Activated CD8-positive, alpha-beta memory T cell treated with anti-CD3 and anti-CD28 coated beads for 36 hours (primary cell): Measurements from ENCODE around the gene GPR17. TPM values are rescaled to one million over a fixed set of nuclear protein-coding genes. Genes with fewer than 3 reads are reported as not detected.

Experiments used
- CTCF ChIA-PET: fragments of 350-600 bp; sonication (Branson Sonifier 250); formaldehyde crosslinking; loops from one replicate; lab custom pipeline; 2021; ENCODE audit warnings: antibody characterized with exemption; lab: Charles Lee
- POLR2A ChIA-PET: fragments of 350-600 bp; sonication (Branson Sonifier 250); formaldehyde crosslinking; loops from one replicate; lab custom pipeline; 2021; ENCODE audit warnings: antibody characterized with exemption; lab: Charles Lee
- total RNA-seq, 2 experiments: library from RNA; stranded (reverse); gene quantifications; one replicate each; pipeline ENCODE4 v1.2.3, GENCODE V29; 2021

GPR17 gene
- total RNA-seq, 2 experiments from 2014 or later: not detected

DNA sequence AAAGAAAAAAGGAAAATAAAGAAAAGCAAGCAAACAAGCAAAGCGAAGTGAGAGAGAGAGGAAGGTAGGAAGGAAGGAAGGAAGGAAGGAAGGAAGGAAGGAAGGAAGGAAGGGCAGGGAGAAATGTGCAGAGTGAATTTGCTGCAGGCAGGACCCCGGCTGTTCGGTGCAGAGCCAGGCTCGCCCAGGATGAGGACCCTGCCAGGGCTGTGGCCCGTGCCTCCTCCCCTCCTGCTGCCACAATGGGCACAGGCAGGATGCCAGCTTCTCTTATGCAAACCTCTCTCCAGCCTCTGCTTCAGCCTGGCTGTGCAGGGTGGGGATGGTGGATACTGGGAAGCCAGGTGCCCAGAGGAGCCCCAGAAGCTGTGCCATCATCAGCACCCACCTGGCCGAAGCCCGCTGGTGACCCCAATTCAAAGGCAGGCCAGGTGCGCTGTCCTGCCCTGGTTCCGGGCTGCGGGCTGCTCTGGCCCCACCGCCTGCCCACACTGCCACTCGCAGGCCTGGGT, 3.2 kb downstream of the GPR17 start:
- ChIA-PET CTCF (interaction anchor here (1.0 to 2.2 kb wide), 4 partner anchors 15 to 69 kb away, joined by 3 to 20 read pairs (median 4); no protein-coding TSS in a partner anchor), POLR2A (interaction anchor here (1.0 kb wide), 1 partner anchor 123 kb away, joined by 4 read pairs; no protein-coding TSS in a partner anchor)

DNA sequence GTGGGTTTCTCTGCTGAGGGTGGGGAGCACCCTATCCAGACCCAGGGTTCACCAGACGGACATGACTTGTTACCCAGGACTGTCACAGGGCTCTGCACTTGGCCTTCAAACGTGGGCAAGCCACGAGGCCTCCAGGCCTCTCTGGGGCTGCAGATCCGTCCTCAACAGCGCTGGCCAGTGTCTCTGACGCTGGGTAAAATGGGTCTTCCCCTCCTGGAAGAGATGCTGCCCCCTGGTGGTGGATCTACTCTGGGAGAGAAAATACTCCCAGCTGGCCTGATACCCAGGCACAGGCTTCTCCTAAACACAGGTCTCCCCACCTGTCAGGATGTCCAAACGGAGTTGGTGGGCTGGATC, 3.7 kb downstream of the GPR17 start:
- ChIA-PET CTCF (interaction anchor here (0.7 to 2.2 kb wide), 10 partner anchors 8 to 376 kb away, joined by 3 to 20 read pairs (median 3); no protein-coding TSS in a partner anchor), POLR2A (interaction anchor here (0.7 to 1.0 kb wide), 2 partner anchors 94 to 123 kb away, joined by 3 to 4 read pairs; no protein-coding TSS in a partner anchor)

DNA sequence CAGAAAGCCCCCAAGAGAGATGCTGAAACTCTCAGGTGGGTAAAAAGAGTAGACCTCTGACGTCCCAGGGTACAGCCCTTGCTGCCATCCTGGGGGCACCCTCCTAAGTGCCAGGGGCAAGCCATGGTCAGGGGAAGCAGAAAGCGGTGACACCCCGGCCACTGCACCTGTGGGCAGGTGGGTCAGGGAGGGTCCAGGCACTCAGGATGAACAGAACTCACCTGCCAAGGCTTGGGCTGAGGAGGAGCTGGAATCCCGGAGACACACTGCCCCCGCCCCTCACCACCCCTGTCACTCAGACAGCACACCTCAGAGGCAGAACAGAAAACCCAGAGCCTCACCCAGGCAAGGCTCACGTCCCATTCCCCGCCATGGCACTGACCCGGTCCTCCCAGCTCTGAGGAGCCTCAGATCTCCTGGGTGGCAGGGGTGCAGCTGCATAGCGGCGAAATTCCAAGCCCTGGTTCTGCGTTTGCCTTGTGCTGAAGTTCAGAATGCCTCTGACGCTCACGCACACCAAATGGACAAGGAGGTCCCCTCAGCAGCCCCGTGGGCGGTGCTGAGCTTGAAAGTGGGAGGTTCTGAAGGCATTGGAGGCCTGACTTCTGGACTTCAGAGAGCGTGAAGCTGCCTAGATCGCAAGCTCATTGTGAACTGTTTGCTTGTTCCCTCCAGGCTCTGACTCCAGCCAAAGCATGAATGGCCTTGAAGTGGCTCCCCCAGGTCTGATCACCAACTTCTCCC, 4.3 kb downstream of the GPR17 start:
- ChIA-PET POLR2A (interaction anchor here (0.7 to 1.0 kb wide), 2 partner anchors 94 to 124 kb away, joined by 3 to 4 read pairs; no protein-coding TSS in a partner anchor), CTCF (interaction anchor here (0.7 to 2.2 kb wide), 10 partner anchors 9 to 377 kb away, joined by 3 to 20 read pairs (median 3); no protein-coding TSS in a partner anchor)

DNA sequence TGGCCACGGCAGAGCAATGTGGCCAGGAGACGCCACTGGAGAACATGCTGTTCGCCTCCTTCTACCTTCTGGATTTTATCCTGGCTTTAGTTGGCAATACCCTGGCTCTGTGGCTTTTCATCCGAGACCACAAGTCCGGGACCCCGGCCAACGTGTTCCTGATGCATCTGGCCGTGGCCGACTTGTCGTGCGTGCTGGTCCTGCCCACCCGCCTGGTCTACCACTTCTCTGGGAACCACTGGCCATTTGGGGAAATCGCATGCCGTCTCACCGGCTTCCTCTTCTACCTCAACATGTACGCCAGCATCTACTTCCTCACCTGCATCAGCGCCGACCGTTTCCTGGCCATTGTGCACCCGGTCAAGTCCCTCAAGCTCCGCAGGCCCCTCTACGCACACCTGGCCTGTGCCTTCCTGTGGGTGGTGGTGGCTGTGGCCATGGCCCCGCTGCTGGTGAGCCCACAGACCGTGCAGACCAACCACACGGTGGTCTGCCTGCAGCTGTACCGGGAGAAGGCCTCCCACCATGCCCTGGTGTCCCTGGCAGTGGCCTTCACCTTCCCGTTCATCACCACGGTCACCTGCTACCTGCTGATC, 4.9 kb downstream of the GPR17 start:
- ChIA-PET POLR2A (no interaction called here), CTCF (interaction anchor here (1.0 to 2.2 kb wide), 7 partner anchors 9 to 59 kb away, joined by 3 to 20 read pairs (median 4); no protein-coding TSS in a partner anchor)

DNA sequence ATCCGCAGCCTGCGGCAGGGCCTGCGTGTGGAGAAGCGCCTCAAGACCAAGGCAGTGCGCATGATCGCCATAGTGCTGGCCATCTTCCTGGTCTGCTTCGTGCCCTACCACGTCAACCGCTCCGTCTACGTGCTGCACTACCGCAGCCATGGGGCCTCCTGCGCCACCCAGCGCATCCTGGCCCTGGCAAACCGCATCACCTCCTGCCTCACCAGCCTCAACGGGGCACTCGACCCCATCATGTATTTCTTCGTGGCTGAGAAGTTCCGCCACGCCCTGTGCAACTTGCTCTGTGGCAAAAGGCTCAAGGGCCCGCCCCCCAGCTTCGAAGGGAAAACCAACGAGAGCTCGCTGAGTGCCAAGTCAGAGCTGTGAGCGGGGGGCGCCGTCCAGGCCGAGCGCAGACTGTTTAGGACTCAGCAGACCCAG, 5.4 kb downstream of the GPR17 start:
- POLR2A ChIA-PET: no interaction called here
- CTCF ChIA-PET: no interaction called here

DNA sequence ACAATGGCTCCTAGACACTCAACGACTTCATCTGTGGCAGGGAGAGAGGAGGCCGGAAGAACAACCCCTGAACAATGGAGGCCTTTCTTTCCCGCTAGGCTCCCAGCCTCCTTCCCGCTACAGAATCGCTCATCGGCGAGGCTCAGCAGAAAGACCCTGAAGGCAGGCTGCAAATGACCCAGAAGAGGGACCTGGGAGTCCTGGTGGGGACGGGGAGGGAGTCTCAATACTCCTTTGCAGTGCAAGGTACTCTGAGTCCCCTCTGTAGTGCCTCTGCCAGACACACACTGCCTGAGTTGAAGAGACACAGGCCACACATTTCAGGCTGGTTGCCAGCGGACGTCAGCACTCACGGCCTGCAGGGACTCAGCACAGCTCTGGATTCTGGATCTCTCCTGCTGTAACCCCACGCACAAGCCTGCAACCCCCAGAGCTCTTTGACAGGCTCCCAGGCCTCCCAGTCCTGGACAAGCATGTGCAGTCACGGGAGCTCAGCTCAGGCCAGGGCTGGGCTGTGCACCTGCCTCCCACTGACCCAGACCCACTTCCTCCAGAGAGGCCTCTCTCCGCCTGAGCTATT, 6.1 kb downstream of the GPR17 start:
- POLR2A ChIA-PET: no interaction called here
- CTCF ChIA-PET: interaction anchor here (0.9 kb wide), 1 partner anchor 61 kb away, joined by 3 read pairs; no protein-coding TSS in a partner anchor

DNA sequence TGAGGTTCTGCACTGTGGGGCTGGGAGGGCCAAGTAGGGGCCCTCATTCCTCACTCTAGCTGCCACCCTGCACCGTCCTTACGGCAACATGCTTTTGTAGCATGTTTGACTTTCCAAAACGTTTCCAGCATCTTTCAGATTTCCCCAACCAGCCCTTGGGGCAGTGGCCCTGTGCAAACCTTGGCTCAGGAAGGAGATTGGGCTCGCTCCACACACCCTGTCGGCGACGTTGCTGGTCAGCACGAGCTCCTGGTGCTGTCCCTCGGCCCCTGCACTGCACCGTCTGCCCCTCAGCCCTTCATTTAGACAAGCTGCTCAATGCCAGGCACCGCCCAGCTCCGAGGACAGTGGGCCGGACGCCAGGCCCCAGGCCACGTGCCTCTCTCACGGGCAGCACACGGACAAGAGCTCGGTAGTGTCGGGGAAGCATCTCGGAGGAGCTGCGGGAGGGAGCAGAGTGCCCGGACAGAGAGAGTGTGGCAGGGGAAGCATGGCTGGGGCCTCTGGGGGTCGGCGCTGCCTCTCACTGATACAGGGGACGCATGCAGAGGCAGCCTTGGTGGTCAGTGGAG, 6.9 kb downstream of the GPR17 start:
- ChIA-PET CTCF (interaction anchor here (0.9 kb wide), 1 partner anchor 62 kb away, joined by 3 read pairs; no protein-coding TSS in a partner anchor), POLR2A (no interaction called here)

DNA sequence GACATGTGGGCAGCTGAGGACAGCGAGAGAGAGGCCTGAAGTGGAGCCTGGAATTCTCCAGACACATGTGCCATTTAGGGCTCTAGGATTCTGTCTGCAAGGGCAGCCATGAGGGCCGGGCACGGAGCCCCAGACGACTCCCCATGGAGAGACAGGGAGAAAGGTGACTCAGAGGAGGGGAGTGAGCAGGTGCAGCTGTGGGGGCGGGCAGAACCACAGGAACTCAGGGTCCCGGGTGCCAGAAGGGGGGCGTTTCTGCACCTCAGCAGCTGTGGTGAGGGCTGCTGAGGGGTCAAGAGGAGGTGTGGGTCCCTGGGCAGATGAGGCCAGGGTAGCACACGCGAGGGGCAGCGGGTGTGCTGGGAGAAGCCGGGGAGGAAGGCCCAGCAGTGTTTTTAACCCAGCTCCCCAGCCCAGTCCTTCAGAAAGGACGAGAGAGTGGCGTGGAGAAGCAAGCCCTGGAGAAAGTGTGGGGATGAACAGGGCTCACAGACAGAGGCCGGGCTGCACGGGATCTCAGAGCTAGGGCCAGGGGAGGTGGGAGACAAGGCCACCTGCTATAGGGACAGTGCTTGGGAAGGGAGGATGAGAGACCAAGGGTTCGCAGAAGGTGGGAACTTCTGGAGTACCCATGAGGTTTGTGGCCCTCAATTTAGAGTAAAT, 7.6 kb downstream of the GPR17 start:
- ChIA-PET CTCF (no interaction called here), POLR2A (no interaction called here)

DNA sequence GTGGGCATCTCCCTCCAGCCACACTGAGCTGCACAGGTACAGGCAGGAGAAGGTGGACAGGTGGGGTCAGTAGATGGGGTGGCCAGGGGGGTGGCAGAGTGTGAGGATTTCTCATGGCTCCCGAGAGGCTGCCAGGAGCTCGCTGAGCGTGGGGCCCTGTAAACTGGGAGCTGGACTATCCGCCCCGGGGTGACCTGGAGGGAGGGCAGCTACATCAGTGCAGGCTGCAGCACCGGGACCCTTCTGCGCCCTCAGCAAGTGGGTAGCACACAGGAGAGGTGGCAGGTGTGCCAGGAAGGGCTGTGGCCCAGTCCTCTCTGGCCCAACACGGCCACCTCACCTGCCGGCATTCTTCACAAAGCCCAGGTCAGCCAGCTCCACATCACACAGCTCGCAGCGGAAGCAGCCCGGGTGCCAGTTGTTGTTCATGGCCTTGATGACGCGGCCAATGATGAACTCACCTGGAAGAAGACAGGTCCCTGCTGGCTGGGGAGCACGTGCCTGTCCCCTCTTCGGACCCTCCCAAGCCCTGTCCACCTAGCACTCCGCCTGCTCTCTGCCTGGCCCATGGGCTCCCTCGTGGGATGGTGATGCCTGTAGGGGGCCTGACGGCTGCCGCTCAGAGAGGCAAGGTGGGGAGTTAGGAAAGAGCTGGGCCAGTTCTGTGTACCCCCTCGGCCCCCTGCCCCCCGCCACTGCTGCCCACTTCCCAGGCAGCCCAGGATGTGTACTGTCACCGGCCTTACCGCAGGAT, 8.3 kb downstream of the GPR17 start:
- ChIA-PET CTCF (no interaction called here), POLR2A (no interaction called here)

DNA sequence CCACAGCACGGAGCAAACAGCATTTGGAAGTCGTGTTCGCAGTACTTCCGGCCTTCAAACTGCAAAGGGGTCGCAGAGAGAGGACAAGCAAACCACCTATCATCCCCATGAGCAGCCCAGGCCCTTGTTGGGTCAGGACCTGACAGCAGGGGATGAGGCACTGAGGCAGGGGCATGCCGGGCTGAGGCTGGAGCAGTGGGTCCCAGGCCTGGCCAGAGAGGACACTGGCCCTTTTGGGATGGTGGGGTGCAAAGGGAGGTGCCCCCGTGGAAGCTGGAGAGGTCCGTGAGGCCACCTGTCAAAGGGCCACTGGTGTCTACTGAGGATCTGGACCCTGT, 8.9 kb downstream of the GPR17 start:
- CTCF ChIA-PET: no interaction called here

DNA sequence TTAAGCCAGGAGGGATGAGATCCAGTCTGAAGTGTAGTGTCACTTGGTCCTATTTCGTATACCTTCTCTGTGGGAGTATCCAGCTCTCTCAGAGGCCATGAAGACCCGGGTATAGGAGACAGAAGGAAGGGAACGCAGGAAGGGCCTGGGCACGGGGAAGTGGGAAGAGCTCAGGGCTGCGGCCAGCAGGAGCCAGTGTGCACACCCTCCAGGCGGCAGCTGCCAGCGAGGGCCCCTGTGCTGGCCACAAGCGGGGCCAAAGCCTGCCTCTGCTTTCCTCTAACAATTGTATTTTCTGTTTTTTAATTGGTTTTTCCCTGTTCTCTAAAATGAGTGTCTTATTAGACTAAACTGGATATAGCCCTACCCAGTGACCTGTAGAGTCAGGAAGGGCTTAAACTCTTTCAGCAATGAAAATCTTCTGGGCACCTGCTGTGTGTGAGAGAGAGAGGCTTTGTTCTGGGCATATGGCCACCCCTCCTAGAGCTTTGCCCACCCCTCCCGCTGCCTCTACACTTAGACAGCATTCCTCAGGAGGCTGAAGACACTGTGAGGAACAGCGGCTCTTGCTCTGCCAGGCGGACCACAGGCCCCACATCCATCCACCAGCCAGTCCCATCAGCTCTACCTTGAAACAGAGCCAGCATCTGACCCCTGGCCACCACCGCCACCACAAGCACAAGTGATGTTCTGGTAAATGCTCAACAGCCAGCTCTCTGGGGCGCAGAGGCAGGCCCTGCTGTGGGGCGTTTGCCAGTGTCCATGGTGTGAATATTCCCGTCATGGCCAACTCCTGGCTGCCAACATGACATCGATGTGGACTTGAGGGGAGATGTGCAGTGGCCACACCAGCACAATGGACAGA, 9.5 kb downstream of the GPR17 start:
- ChIA-PET CTCF (no interaction called here), POLR2A (no interaction called here)

More for the DNA sequence above, 8.9 kb downstream of the GPR17 start:
- POLR2A ChIA-PET: no interaction called here

DNA sequence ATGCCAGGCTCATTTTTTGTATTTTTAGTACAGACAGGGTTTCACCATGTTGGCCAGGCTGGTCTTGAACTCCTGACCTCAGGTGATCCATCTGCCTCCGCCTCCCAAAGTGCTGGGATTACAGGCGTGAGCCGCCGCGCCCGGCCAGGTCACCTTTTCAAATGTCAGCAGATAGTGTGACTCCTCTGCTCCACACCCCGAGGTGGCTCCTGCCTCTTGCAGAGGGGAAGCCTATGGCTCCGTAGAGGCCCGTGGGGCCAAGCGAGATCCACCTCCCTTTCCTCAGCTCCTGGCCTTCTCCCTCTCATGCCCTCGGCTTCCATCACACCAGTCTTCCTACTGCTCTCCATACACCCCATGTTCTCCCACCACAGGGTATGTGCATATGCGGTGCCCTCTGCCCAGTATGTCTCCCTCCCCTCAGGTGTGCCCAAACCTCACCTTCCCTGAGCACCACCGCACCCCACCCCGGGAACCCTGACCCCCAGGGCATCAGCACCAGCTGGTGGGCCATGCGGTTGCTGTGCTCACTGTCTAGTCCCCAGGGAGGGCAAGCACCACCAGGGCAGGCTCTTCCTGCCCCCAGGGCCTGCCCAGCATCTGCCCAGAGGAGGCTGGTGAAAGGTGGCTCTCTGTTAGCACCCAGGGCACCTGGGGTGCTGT, 10.7 kb downstream of the GPR17 start:
- CTCF ChIA-PET: interaction anchor here (1.3 kb wide), 1 partner anchor 65 kb away, joined by 4 read pairs; no protein-coding TSS in a partner anchor
- POLR2A ChIA-PET: no interaction called here

DNA sequence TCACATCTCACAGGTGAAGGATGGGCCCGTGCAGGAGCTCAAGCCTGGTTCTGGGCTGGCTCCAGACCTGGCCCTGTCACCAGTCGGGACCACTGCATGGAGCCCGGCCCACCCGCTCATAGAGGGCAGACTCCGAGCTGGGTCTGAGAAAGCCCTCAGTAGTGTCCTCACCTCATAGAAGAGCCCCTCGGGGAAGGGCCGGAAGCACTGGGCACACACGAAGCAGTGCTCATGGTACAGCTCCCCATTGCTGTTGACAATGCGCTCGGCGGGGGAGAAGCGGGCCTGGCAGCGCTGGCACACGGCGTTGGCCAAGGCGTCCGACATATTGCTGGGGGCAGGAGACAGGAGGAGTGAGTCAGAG, 11.3 kb downstream of the GPR17 start:
- CTCF ChIA-PET: interaction anchor here (1.3 kb wide), 1 partner anchor 66 kb away, joined by 4 read pairs; no protein-coding TSS in a partner anchor
- POLR2A ChIA-PET: no interaction called here

DNA sequence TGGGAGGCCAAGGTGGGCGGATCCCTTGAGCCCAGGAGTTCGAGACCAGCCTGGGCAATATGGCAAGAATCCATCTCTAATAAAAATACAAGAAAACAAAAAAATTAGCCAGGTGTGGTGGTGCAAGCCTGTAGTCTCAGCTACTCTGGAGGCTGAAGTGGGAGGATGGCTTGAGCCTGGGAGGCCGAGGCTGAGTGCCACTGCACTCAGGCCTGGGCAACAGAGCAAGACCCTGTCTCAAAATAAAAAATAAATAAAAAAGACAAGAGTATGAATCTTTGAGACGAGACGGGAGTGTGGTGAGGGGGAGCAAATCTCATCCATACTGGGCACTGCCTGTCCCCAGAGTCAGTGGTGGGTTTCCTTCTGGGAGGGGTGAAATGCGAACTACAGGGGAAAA, 12.2 kb downstream of the GPR17 start:
- ChIA-PET CTCF (no interaction called here), POLR2A (no interaction called here)

DNA sequence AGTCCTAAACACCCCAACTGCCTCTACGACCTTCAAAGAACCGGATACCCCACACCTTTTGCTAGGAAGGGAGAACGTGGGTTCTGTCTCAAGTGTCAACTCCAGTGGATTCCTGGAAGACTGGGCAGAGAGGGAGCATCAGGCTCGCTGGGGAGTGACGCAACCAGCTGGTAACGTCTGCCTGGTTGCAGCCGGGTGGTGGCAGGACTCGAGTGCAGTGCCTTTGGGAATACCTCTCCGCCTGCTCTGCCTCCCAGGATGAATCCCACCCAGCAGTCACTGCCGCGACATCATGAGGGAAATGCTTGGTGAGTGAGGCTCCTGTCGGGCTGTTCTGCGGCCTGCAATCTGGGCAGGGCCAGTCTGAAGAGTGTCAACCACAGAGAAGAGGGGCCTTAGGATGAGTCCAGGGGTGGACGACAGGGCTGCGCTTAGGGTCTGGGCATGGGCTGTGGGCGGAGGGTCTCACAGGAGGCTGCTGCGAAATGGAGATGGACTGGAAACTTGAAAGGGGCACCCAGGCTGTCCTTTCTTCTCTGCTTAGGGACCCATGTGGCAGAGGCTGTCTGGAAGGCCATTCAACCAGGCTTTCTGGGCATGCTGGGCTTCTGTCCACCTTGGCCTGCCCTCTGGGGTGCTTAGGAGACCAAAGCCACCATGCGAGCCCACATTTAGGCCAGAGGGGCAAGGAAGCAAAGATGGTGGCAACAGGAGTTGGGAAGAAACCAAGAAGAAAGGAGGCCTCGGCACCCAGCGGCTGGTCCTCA, 12.9 kb downstream of the GPR17 start:
- CTCF ChIA-PET: no interaction called here
- POLR2A ChIA-PET: no interaction called here
